ENCODE results near the gene ALKBH3.

ALKBH3 gene

DNA sequence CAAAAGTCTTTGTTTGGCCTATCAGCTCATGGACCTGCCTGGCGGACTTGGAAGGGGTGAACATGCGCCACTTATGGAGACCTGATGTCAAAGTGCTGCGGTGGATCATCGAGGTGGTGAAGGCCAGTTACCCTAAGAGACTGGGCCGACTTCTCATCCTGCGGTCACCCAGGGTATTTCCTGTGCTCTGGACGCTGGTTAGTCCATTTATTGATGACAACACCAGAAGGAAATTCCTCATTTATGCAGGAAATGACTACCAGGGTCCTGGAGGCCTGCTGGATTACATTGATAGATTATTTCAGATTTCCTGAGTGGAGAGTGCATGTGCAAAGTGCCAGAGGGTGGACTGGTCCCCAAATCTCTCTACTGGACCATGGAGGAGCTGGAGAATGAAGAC, 17.9 kb downstream of the ALKBH3 start:
- H3K4me1 ChIP-seq (ENCODE audit: control insufficient read depth, insufficient read depth, low read length): no peaks in the 10 kb centered on the region
- H3K9me3 ChIP-seq (ENCODE audit: control insufficient read depth, insufficient read depth, low read length): no peaks in the 10 kb centered on the region
- H3K9ac ChIP-seq (ENCODE audit: low read depth, low read length): no peak overlapping the region
- no peaks in the 10 kb centered on the region for H3K27me3 ChIP-seq (ENCODE audit: control insufficient read depth, insufficient read depth, low read length)
- H3K4me3 ChIP-seq (ENCODE audit: low read depth, low read length): no peak overlapping the region
- peaks cover 6% of the 10 kb centered on the region for H3K36me3 ChIP-seq (ENCODE audit: control insufficient read depth, insufficient read depth, low read length)

GRCh38 chr11:43899094-43899493, 18.5 kb downstream of the ALKBH3 start:
- no peak overlapping the region for H3K9ac ChIP-seq (ENCODE audit: low read depth, low read length)
- no peaks in the 10 kb centered on the region for H3K27me3 ChIP-seq (ENCODE audit: control insufficient read depth, insufficient read depth, low read length)
- no peaks in the 10 kb centered on the region for H3K9me3 ChIP-seq (ENCODE audit: control insufficient read depth, insufficient read depth, low read length)
- H3K4me1 ChIP-seq (ENCODE audit: control insufficient read depth, insufficient read depth, low read length): no peaks in the 10 kb centered on the region
- peaks cover 6% of the 10 kb centered on the region for H3K36me3 ChIP-seq (ENCODE audit: control insufficient read depth, insufficient read depth, low read length)
- no peak overlapping the region for H3K4me3 ChIP-seq (ENCODE audit: low read depth, low read length)

DNA sequence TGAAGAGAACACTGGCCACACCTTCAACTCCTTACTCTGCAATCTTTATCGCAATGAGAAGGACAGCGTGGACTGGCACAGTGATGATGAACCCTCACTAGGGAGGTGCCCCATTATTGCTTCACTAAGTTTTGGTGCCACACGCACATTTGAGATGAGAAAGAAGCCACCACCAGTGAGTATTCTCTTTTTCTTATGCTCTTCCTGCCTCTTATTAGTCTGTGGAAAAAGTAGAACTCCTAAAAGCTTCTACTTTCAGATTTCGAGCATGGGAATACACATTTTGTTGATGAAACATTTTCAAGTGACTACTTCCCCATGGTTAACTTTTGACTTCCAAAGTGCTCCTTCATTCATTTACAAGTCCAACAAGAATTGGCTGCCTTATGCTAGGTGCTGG, 20.9 kb downstream of the ALKBH3 start:
- Histone ChIP-seq H3K4me1 (ENCODE audit: control insufficient read depth, insufficient read depth, low read length) (no peaks in the 10 kb centered on the region), H3K36me3 (ENCODE audit: control insufficient read depth, insufficient read depth, low read length) (peaks cover 6% of the 10 kb centered on the region), H3K4me3 (ENCODE audit: low read depth, low read length) (no peak overlapping the region), H3K9ac (ENCODE audit: low read depth, low read length) (no peak overlapping the region), H3K27me3 (ENCODE audit: control insufficient read depth, insufficient read depth, low read length) (no peaks in the 10 kb centered on the region), H3K9me3 (ENCODE audit: control insufficient read depth, insufficient read depth, low read length) (no peaks in the 10 kb centered on the region)

- Histone ChIP-seq H3K27me3 (ENCODE audit: control insufficient read depth, insufficient read depth, low read length) (no peaks in the 10 kb centered on the region), H3K36me3 (ENCODE audit: control insufficient read depth, insufficient read depth, low read length) (peaks cover 6% of the 10 kb centered on the region), H3K4me3 (ENCODE audit: low read depth, low read length) (no peak overlapping the region), H3K4me1 (ENCODE audit: control insufficient read depth, insufficient read depth, low read length) (no peaks in the 10 kb centered on the region), H3K9me3 (ENCODE audit: control insufficient read depth, insufficient read depth, low read length) (no peaks in the 10 kb centered on the region), H3K9ac (ENCODE audit: low read depth, low read length) (no peak overlapping the region)
Measured at GRCh38 chr11:43903078-43903477, 22.4 kb downstream of the ALKBH3 start.

- Histone ChIP-seq H3K36me3 (ENCODE audit: control insufficient read depth, insufficient read depth, low read length) (peaks cover 5% of the 10 kb centered on the region), H3K27me3 (ENCODE audit: control insufficient read depth, insufficient read depth, low read length) (no peaks in the 10 kb centered on the region), H3K9ac (ENCODE audit: low read depth, low read length) (no peak overlapping the region), H3K9me3 (ENCODE audit: control insufficient read depth, insufficient read depth, low read length) (no peaks in the 10 kb centered on the region), H3K4me1 (ENCODE audit: control insufficient read depth, insufficient read depth, low read length) (no peaks in the 10 kb centered on the region), H3K4me3 (ENCODE audit: low read depth, low read length) (no peak overlapping the region)
Measured at GRCh38 chr11:43903969-43904368, 23.3 kb downstream of the ALKBH3 start.

DNA sequence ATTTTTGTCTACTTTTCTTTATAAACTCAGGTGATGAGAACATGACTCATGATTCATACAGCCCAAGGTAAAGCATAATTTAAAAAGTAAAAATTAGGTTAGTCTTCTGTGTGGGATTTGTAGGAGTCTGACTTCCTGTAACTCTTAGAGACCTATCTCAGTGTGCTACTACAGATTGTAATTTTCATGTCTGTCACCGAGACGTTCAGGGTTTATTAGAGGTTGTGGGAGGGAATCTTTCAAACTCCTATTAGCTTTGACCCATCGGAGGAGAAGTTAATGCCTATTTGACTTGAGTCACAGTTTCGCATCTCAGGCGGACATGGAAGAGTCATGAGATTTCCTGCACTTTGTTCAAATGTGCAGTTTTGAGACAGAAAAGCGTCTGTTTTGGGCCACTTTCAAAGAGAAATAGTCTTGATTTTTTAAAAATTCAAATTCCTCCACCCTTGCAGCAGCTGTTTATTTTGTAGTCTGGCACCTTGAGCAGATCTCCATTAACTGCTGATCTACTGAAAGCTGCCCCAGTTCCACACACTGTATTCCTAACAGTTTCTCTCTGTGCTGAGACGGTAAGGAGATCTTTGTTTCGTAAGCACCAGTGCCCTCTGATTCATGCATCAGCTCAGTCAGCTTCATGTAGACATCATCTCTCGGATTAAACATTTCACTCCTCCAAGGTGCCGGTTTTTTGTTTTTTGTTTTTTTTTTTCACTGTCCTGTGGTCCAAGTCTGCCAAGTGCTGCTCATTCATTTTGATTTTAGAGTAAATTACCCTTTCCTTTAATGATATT, 24.3 kb downstream of the ALKBH3 start:
- H3K9ac ChIP-seq (ENCODE audit: low read depth, low read length): no peak overlapping the region
- H3K27me3 ChIP-seq (ENCODE audit: control insufficient read depth, insufficient read depth, low read length): no peaks in the 10 kb centered on the region
- H3K4me1 ChIP-seq (ENCODE audit: control insufficient read depth, insufficient read depth, low read length): no peaks in the 10 kb centered on the region
- H3K36me3 ChIP-seq (ENCODE audit: control insufficient read depth, insufficient read depth, low read length): no peaks in the 10 kb centered on the region
- no peak overlapping the region for H3K4me3 ChIP-seq (ENCODE audit: low read depth, low read length)
- H3K9me3 ChIP-seq (ENCODE audit: control insufficient read depth, insufficient read depth, low read length): no peaks in the 10 kb centered on the region

- no peaks in the 10 kb centered on the region for H3K36me3 ChIP-seq (ENCODE audit: control insufficient read depth, insufficient read depth, low read length)
- H3K4me1 ChIP-seq (ENCODE audit: control insufficient read depth, insufficient read depth, low read length): no peaks in the 10 kb centered on the region
Measured at GRCh38 chr11:43905813-43906241, 25.2 kb downstream of the ALKBH3 start.

GRCh38 chr11:43907028-43907975, 26.7 kb downstream of the ALKBH3 start:
- Histone ChIP-seq H3K9ac (ENCODE audit: low read depth, low read length) (no peak overlapping the region), H3K4me1 (ENCODE audit: control insufficient read depth, insufficient read depth, low read length) (no peaks in the 10 kb centered on the region), H3K27me3 (ENCODE audit: control insufficient read depth, insufficient read depth, low read length) (no peaks in the 10 kb centered on the region), H3K36me3 (ENCODE audit: control insufficient read depth, insufficient read depth, low read length) (no peaks in the 10 kb centered on the region), H3K9me3 (ENCODE audit: control insufficient read depth, insufficient read depth, low read length) (no peaks in the 10 kb centered on the region), H3K4me3 (ENCODE audit: low read depth, low read length) (no peak overlapping the region)

More at GRCh38 chr11:43905813-43906241, 25.2 kb downstream of the ALKBH3 start:
- no peaks in the 10 kb centered on the region for H3K9me3 ChIP-seq (ENCODE audit: control insufficient read depth, insufficient read depth, low read length)
- H3K4me3 ChIP-seq (ENCODE audit: low read depth, low read length): no peak overlapping the region
- no peaks in the 10 kb centered on the region for H3K27me3 ChIP-seq (ENCODE audit: control insufficient read depth, insufficient read depth, low read length)
- H3K9ac ChIP-seq (ENCODE audit: low read depth, low read length): no peak overlapping the region

- Histone ChIP-seq H3K27me3 (ENCODE audit: control insufficient read depth, insufficient read depth, low read length) (no peaks in the 10 kb centered on the region), H3K4me3 (ENCODE audit: low read depth, low read length) (no peak overlapping the region), H3K36me3 (ENCODE audit: control insufficient read depth, insufficient read depth, low read length) (no peaks in the 10 kb centered on the region), H3K4me1 (ENCODE audit: control insufficient read depth, insufficient read depth, low read length) (no peaks in the 10 kb centered on the region), H3K9me3 (ENCODE audit: control insufficient read depth, insufficient read depth, low read length) (no peaks in the 10 kb centered on the region), H3K9ac (ENCODE audit: low read depth, low read length) (no peak overlapping the region)
Measured at GRCh38 chr11:43908191-43908590, 27.6 kb downstream of the ALKBH3 start.

DNA sequence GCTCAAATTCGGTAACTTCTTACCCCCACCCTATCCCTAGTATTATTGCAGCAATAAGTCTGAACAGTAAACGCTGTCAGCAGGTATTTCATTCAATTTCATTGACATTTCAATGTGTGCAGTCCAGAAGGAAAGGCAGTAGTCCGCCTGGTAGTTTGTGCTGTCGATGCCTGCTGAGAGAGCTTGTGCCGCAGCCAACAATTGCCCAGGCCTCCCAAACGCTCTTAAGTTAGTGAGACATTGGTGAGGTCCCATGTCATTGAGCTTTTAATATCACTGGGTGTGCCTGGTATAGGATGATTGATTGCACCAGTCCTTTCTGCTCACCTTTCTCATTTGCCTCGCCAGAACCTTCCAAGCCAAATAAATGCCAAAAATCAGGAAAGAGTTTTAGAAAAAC, 28.1 kb downstream of the ALKBH3 start:
- H3K4me1 ChIP-seq (ENCODE audit: control insufficient read depth, insufficient read depth, low read length): peaks cover 2% of the 10 kb centered on the region
- H3K9me3 ChIP-seq (ENCODE audit: control insufficient read depth, insufficient read depth, low read length): no peaks in the 10 kb centered on the region
- no peaks in the 10 kb centered on the region for H3K27me3 ChIP-seq (ENCODE audit: control insufficient read depth, insufficient read depth, low read length)
- H3K9ac ChIP-seq (ENCODE audit: low read depth, low read length): no peak overlapping the region
- H3K4me3 ChIP-seq (ENCODE audit: low read depth, low read length): no peak overlapping the region
- H3K36me3 ChIP-seq (ENCODE audit: control insufficient read depth, insufficient read depth, low read length): no peaks in the 10 kb centered on the region

DNA sequence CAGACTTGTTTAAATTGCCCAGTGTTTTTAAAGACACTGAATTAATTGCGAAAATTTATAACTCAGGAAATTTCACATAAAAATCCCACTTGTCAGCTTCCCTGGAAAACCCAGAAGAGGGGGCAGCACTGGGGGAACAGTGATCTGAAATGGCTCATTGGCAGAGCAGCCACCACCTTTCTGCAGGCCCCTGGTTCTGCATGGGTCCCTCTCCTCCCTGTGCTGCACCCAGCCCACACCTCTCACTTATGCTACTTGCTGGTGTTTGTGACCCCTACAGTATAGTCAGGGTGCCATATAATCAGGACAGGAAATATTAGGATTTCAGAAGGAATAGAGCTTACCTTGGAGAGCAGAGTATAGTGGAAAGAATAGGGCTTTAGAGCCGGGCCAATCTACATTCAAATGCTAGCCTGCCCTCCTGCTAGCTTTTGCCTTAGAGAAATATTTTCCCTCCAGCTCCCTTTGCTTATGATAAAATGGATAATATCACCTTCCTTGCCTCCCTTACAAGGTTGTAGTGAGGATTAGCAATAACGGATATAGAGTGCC, 33.3 kb downstream of the ALKBH3 start:
- Histone ChIP-seq H3K36me3 (ENCODE audit: control insufficient read depth, insufficient read depth, low read length) (no peaks in the 10 kb centered on the region), H3K4me3 (ENCODE audit: low read depth, low read length) (no peak overlapping the region), H3K27me3 (ENCODE audit: control insufficient read depth, insufficient read depth, low read length) (no peaks in the 10 kb centered on the region), H3K9ac (ENCODE audit: low read depth, low read length) (no peak overlapping the region), H3K9me3 (ENCODE audit: control insufficient read depth, insufficient read depth, low read length) (no peaks in the 10 kb centered on the region), H3K4me1 (ENCODE audit: control insufficient read depth, insufficient read depth, low read length) (peaks cover 4% of the 10 kb centered on the region)
